ENCODE measurements around the gene NUDT14. TPM values are rescaled to one million over a fixed set of nuclear protein-coding genes. Genes with fewer than 3 reads are reported as not detected.

NUDT14 gene
- total and polyA plus RNA-seq, 2 of the 4 experiments (the other 2 are of a cell fraction): 5.6 to 9.3 TPM

DNA sequence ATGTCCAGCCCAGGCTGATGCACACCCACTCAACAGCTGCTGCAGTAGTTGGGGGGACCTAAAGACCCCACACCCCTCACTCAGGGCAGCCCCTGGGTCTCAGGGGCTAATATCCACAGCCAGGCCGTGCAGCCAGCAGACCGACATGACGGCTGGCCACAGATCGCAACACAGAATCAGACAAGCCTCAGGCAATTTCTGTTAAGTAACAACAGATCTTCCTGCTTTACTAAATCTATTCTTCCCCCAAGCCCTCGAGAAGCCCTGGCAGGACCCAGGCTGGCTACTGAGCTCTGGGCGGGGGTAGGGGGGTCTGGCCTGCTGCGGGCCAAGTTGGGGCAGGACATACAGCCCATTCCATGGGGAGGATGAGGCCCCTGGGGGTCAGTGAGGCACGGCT, 28.0 kb upstream of the NUDT14 start:
- intact Hi-C loops (cut with micrococcal nuclease): no loop called here
- TF ChIP-seq BHLHE40 (IDR thresholded peaks at IDR 0.05; ENCODE audit: low read depth, low read length) (no peak), SMC3 (IDR thresholded peaks at IDR 0.05; ENCODE audit: low read depth, low read length) (no peak), CHD1 (IDR thresholded peaks at IDR 0.05; ENCODE audit: low read depth, low read length) (no peak), CEBPB (IDR thresholded peaks at IDR 0.05; ENCODE audit: low read depth, low read length) (no peak), POLR2A (IDR thresholded peaks at IDR 0.05; ENCODE audit: low read depth, low read length) (no peak), RCOR1 (IDR thresholded peaks at IDR 0.05; ENCODE audit: insufficient replicate concordance, low read length) (no peak), MAFK (IDR thresholded peaks at IDR 0.05; ENCODE audit: low read depth, low read length) (no peak), NFE2L2 (IDR thresholded peaks at IDR 0.05; ENCODE audit: low read depth, low read length) (no peak), MXI1 (IDR thresholded peaks at IDR 0.05; ENCODE audit: borderline replicate concordance, low read depth, low read length) (no peak), RFX5 (IDR thresholded peaks at IDR 0.05; ENCODE audit: low read depth, low read length) (no peak), RAD21 (IDR thresholded peaks at IDR 0.05; ENCODE audit: low read length) (no peak), MAZ (IDR thresholded peaks at IDR 0.05; ENCODE audit: borderline replicate concordance, low read depth, low read length) (no peak), FOS (IDR thresholded peaks at IDR 0.05; ENCODE audit: low read depth, low read length) (no peak)
- TF ChIP-seq, protein P1, sequence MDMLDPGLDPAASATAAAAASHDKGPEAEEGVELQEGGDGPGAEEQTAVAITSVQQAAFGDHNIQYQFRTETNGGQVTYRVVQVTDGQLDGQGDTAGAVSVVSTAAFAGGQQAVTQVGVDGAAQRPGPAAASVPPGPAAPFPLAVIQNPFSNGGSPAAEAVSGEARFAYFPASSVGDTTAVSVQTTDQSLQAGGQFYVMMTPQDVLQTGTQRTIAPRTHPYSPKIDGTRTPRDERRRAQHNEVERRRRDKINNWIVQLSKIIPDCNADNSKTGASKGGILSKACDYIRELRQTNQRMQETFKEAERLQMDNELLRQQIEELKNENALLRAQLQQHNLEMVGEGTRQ (IDR thresholded peaks at IDR 0.05; ENCODE audit: low read depth, low read length): no peak
- TF ChIP-seq, protein P2, sequence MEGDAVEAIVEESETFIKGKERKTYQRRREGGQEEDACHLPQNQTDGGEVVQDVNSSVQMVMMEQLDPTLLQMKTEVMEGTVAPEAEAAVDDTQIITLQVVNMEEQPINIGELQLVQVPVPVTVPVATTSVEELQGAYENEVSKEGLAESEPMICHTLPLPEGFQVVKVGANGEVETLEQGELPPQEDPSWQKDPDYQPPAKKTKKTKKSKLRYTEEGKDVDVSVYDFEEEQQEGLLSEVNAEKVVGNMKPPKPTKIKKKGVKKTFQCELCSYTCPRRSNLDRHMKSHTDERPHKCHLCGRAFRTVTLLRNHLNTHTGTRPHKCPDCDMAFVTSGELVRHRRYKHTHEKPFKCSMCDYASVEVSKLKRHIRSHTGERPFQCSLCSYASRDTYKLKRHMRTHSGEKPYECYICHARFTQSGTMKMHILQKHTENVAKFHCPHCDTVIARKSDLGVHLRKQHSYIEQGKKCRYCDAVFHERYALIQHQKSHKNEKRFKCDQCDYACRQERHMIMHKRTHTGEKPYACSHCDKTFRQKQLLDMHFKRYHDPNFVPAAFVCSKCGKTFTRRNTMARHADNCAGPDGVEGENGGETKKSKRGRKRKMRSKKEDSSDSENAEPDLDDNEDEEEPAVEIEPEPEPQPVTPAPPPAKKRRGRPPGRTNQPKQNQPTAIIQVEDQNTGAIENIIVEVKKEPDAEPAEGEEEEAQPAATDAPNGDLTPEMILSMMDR (conservative IDR thresholded peaks at IDR 0.05; ENCODE audit: low read depth, low read length): no peak
- TF ChIP-seq, protein P3, sequence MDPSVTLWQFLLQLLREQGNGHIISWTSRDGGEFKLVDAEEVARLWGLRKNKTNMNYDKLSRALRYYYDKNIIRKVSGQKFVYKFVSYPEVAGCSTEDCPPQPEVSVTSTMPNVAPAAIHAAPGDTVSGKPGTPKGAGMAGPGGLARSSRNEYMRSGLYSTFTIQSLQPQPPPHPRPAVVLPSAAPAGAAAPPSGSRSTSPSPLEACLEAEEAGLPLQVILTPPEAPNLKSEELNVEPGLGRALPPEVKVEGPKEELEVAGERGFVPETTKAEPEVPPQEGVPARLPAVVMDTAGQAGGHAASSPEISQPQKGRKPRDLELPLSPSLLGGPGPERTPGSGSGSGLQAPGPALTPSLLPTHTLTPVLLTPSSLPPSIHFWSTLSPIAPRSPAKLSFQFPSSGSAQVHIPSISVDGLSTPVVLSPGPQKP (IDR thresholded peaks at IDR 0.05; ENCODE audit: borderline replicate concordance, low read depth, low read length): no peak
- CTCF ChIA-PET: no interaction called here

More for the DNA sequence above, 28.0 kb upstream of the NUDT14 start:
- Histone ChIP-seq H3K4me2 (ENCODE audit: low read depth, low read length) (no peak overlapping the region), H2AK9ac (replicated peaks; ENCODE audit: low read depth, low read length, poor library complexity) (no peak overlapping the region), H3K23ac (ENCODE audit: low read depth, low read length) (no peak overlapping the region), H3K27ac (ENCODE audit: insufficient read depth, low read length) (no peak overlapping the region), H3K36me3 (ENCODE audit: control insufficient read depth, insufficient read depth, low read length) (peaks cover 14% of the 10 kb centered on the region), H3K4ac (ENCODE audit: low read depth, low read length) (no peak overlapping the region), H4K91ac (ENCODE audit: insufficient read depth, low read depth, low read length) (no peak overlapping the region), H3K9ac (ENCODE audit: low read depth, low read length) (no peak overlapping the region), H3K9me1 (ENCODE audit: insufficient read depth, low read length) (no peaks in the 10 kb centered on the region), H3K14ac (replicated peaks; ENCODE audit: low read depth, low read length) (no peak overlapping the region), H2BK120ac (ENCODE audit: low read depth, low read length) (no peak overlapping the region), H2BK20ac (ENCODE audit: low read depth, low read length) (no peak overlapping the region), H3K27me3 (ENCODE audit: control insufficient read depth, insufficient read depth, low read length) (no peaks in the 10 kb centered on the region), H3K4me3 (ENCODE audit: insufficient read depth, low read depth, low read length) (no peak overlapping the region), H4K5ac (ENCODE audit: low read depth, low read length) (no peak overlapping the region), H3K56ac (ENCODE audit: extremely low read depth, insufficient read depth, low read length) (no peak overlapping the region), H2AK5ac (ENCODE audit: low read depth, low read length) (no peak overlapping the region), H2BK5ac (ENCODE audit: low read depth, low read length, poor library complexity, severe bottlenecking) (no peak overlapping the region), H3K79me1 (ENCODE audit: low read depth in 1 of 2, low read length in 2 of 2) (no peaks in the 10 kb centered on the region), H2BK15ac (ENCODE audit: low read depth, low read length) (no peak overlapping the region), H4K8ac (ENCODE audit: low read depth in 2 of 2, low read length in 2 of 2) (no peak overlapping the region), H3K18ac (ENCODE audit: low read depth, low read length) (no peak overlapping the region), H3K4me1 (ENCODE audit: control insufficient read depth, insufficient read depth, low read length) (no peaks in the 10 kb centered on the region; the same call in 1 of the 2 replicates), H2AFZ (replicated peaks; ENCODE audit: low read length, poor library complexity) (no peak overlapping the region), H3K9me3 (ENCODE audit: control insufficient read depth, insufficient read depth, low read length) (no peaks in the 10 kb centered on the region), H4K20me1 (ENCODE audit: insufficient read depth, low read length) (peaks cover 8% of the 10 kb centered on the region)
- no TSS peak for BruUV-seq (replicated peaks)
- 96% methylated on average over 4 of the region's 8 CpGs; no CpG with 5 or more reads in 1 of the 2 experiments for WGBS, 2 experiments (ENCODE audit: extremely low coverage in 2 of 2, insufficient read length in 1 of 2)
- in situ Hi-C loops (cut with MboI; ENCODE audit: low sequenced_read_pairs) (no loop called here), dilution Hi-C loops (cut with HindIII; ENCODE audit: low sequenced_read_pairs, unreplicated experiment) (no loop called here)
- POLR2A ChIA-PET (ENCODE audit: unreplicated experiment): no interaction called here
- no peak for DNase-seq
- ATAC-seq (ENCODE audit: low read depth): no peak
